ENCODE results near the gene RFXAP. TPM values are rescaled to one million over a fixed set of nuclear protein-coding genes. Genes with fewer than 3 reads are reported as not detected.

Gene RFXAP
- total and polyA plus RNA-seq, 2 of the 4 experiments (the other 2 are of a cell fraction): 0.54 to 2.7 TPM

DNA sequence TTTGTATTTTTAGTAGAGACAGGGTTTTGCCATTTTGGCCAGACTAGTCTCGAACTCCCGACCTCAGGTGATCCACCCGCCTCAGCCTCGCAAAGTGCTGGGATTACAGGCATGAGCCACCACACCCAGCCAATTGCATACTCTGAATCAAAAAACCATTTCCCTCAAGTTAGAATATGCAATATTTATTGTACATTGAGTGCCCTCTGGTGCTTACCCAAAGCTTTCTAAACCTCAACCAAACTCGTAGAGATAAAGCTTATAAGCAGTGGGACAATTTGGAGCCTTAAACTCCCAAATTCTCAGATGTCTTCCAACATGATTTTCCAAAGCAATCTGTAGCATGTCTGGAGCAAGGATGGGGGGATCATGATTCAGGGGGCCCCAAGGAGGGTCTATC lies 22.4 kb downstream of the RFXAP start:
- WGBS, 2 experiments (ENCODE audit: extremely low coverage in 2 of 2, insufficient read length in 1 of 2): no CpG with 5 or more reads among the region's 5 CpGs
- Histone ChIP-seq H3K4me3 (ENCODE audit: insufficient read depth, low read depth, low read length) (no peak overlapping the region), H3K4me2 (ENCODE audit: low read depth, low read length) (no peak overlapping the region), H4K20me1 (ENCODE audit: insufficient read depth, low read length) (no peaks in the 10 kb centered on the region), H2BK5ac (ENCODE audit: low read depth, low read length, poor library complexity, severe bottlenecking) (no peak overlapping the region), H3K4me1 (ENCODE audit: control insufficient read depth, insufficient read depth, low read length) (no peaks in the 10 kb centered on the region), H2BK20ac (ENCODE audit: low read depth, low read length) (no peak overlapping the region), H3K27me3 (ENCODE audit: control insufficient read depth, insufficient read depth, low read length) (no peaks in the 10 kb centered on the region), H3K9me3 (ENCODE audit: control insufficient read depth, insufficient read depth, low read length) (no peaks in the 10 kb centered on the region), H3K14ac (replicated peaks; ENCODE audit: low read depth, low read length) (no peak overlapping the region), H3K4ac (ENCODE audit: low read depth, low read length) (no peak overlapping the region), H4K91ac (ENCODE audit: insufficient read depth, low read depth, low read length) (no peak overlapping the region), H4K5ac (ENCODE audit: low read depth, low read length) (no peak overlapping the region), H3K18ac (ENCODE audit: low read depth, low read length) (no peak overlapping the region), H3K56ac (ENCODE audit: extremely low read depth, insufficient read depth, low read length) (no peak overlapping the region), H2AK5ac (ENCODE audit: low read depth, low read length) (no peak overlapping the region), H2BK120ac (ENCODE audit: low read depth, low read length) (no peak overlapping the region), H3K27ac (ENCODE audit: insufficient read depth, low read length) (no peak overlapping the region), H3K9me1 (ENCODE audit: insufficient read depth, low read length) (peaks cover 6% of the 10 kb centered on the region; the same call in 1 of the 2 replicates), H4K8ac (ENCODE audit: low read depth in 2 of 2, low read length in 2 of 2) (no peak overlapping the region), H3K36me3 (ENCODE audit: control insufficient read depth, insufficient read depth, low read length) (peaks cover 3% of the 10 kb centered on the region; the same call in 1 of the 2 replicates), H2BK15ac (ENCODE audit: low read depth, low read length) (no peak overlapping the region), H2AFZ (replicated peaks; ENCODE audit: low read length, poor library complexity) (no peak overlapping the region), H3K23ac (ENCODE audit: low read depth, low read length) (no peak overlapping the region), H3K9ac (ENCODE audit: low read depth, low read length) (no peak overlapping the region), H2AK9ac (replicated peaks; ENCODE audit: low read depth, low read length, poor library complexity) (no peak overlapping the region), H3K79me1 (ENCODE audit: low read depth in 1 of 2, low read length in 2 of 2) (peaks cover 0 to 6% of the 10 kb centered on the region in 2 experiments; a peak in 1 of 4 replicates)
- intact Hi-C loops (cut with micrococcal nuclease): loop anchor here (2.0 kb wide), 2 partner anchors 421 to 559 kb away; no protein-coding TSS in a partner anchor
- ATAC-seq (ENCODE audit: low read depth): no peak
- POLR2A ChIA-PET (ENCODE audit: unreplicated experiment): interaction anchor here (0.6 kb wide), 1 partner anchor 138 kb away, joined by 7 read pairs; no protein-coding TSS in a partner anchor
- no peak for DNase-seq
- CTCF ChIA-PET: interaction anchor here (1.0 kb wide), 1 partner anchor 10 kb away, joined by 5 read pairs; no protein-coding TSS in a partner anchor
- TF ChIP-seq, protein P1, sequence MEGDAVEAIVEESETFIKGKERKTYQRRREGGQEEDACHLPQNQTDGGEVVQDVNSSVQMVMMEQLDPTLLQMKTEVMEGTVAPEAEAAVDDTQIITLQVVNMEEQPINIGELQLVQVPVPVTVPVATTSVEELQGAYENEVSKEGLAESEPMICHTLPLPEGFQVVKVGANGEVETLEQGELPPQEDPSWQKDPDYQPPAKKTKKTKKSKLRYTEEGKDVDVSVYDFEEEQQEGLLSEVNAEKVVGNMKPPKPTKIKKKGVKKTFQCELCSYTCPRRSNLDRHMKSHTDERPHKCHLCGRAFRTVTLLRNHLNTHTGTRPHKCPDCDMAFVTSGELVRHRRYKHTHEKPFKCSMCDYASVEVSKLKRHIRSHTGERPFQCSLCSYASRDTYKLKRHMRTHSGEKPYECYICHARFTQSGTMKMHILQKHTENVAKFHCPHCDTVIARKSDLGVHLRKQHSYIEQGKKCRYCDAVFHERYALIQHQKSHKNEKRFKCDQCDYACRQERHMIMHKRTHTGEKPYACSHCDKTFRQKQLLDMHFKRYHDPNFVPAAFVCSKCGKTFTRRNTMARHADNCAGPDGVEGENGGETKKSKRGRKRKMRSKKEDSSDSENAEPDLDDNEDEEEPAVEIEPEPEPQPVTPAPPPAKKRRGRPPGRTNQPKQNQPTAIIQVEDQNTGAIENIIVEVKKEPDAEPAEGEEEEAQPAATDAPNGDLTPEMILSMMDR (conservative IDR thresholded peaks at IDR 0.05; ENCODE audit: low read depth, low read length): peak; percentile 17; the same call in 1 of the 2 replicates
- no peak for TF ChIP-seq CEBPB (IDR thresholded peaks at IDR 0.05; ENCODE audit: low read depth, low read length)
- no TSS peak for BruUV-seq (replicated peaks)
- dilution Hi-C loops (cut with HindIII; ENCODE audit: low sequenced_read_pairs, unreplicated experiment): no loop called here
- in situ Hi-C loops (cut with MboI; ENCODE audit: low sequenced_read_pairs): loop anchor here (25.0 kb wide), 1 partner anchor 771 kb away; no protein-coding TSS in a partner anchor

All from IMR-90 (cell line).